HepG2 (cell line): ENCODE data around the gene ZNF680. TPM values are rescaled to one million over a fixed set of nuclear protein-coding genes. Genes with fewer than 3 reads are reported as not detected.

Source experiments
- ATAC-seq: fragments of 200-7000 bp; cut with Tn5 transposase; 3 replicates; pipeline ENCODE4 v1.9.1; 2020; ENCODE audit warnings: mild to moderate bottlenecking, moderate library complexity
- BruUV-seq: library from RNA; stranded (reverse); fragments of 400-500 nt; replicated peaks from 2 replicates; lab custom pipeline; 2021; lab: Mats Ljungman, UMichigan
- CTCF ChIA-PET: fragments of 300-600 bp; formaldehyde crosslinking; extraction: SDS; loops from one replicate; lab custom pipeline; 2021; ENCODE audit warnings: low total read pairs, inconsistent platforms, low intra/inter-chr PET ratio; lab: Yijun Ruan, JAX
- POLR2A ChIA-PET: fragments of 350-600 bp; sonication (Branson Sonifier 250); formaldehyde crosslinking; loops from one replicate; lab custom pipeline; 2020; ENCODE audit warnings: antibody characterized with exemption, inconsistent platforms; lab: Yijun Ruan, JAX
- DNase-seq: peaks from one replicate; pipeline ENCODE4 v3.0.0-alpha.2; 2015; ENCODE audit warnings: low spot score
- FAIRE-seq: peaks from 3 replicates; lab custom pipeline; 2011; peaks lifted over from hg19 to GRCh38; lab: Jason Lieb, UNC
- H2AFZ ChIP-seq: one replicate; pipeline ENCODE4 v1.6.1; 2011; ENCODE audit warnings: low read length, inconsistent platforms
- H3K27ac ChIP-seq: fragments of 300-600 bp; 3 replicates; pipeline ENCODE4 v1.8.0; 2011; ENCODE audit warnings: mixed run types, mild to moderate bottlenecking, mixed read lengths, low read length, inconsistent platforms; ENCODE audit not compliant: insufficient read depth; ENCODE audit errors: extremely low read length
- H3K27me3 ChIP-seq, 2 experiments: fragments of 200-600 bp in 1 of 2; 2 replicates in 1 of 2; 3 replicates in 1 of 2; pipeline versions ENCODE4 v1.6.0 to v1.8.0; 2011; ENCODE audit warnings: low read length in 2 of 2, mild to moderate bottlenecking in 2 of 2, moderate library complexity in 2 of 2, inconsistent platforms in 1 of 2; ENCODE audit not compliant: insufficient read depth in 2 of 2, control insufficient read depth in 1 of 2
- H3K36me3 ChIP-seq, 2 experiments: fragments of 200-600 bp in 1 of 2; replicated peaks in 1 of 2; 2 replicates in 1 of 2; 3 replicates in 1 of 2; pipeline versions ENCODE4 v1.5.1 to v1.8.0; 2011; ENCODE audit warnings: low read length in 2 of 2, inconsistent platforms in 1 of 2; ENCODE audit not compliant: insufficient read depth in 2 of 2, control insufficient read depth in 1 of 2
- H3K4me1 ChIP-seq: 2 replicates; pipeline ENCODE4 v1.5.1; 2012; ENCODE audit warnings: low read length, inconsistent platforms; ENCODE audit not compliant: insufficient read depth
- H3K4me2 ChIP-seq: 2 replicates; pipeline ENCODE4 v1.6.0; 2011; ENCODE audit warnings: low read depth, low read length, inconsistent platforms
- H3K4me3 ChIP-seq, 3 experiments: fragments of 200-600 bp in 1 of 3; sonication (generic), shearing (Covaris generic) in 1 of 3; replicated peaks in 1 of 3; 2 replicates each; pipeline ENCODE4 v1.5.1; 2011 to 2016; ENCODE audit warnings: low read length in 3 of 3, inconsistent platforms in 2 of 3, low read depth in 2 of 3, mild to moderate bottlenecking in 2 of 3, control low read depth in 1 of 3, mixed read lengths in 1 of 3; ENCODE audit not compliant: insufficient read depth in 1 of 3
- H3K79me2 ChIP-seq: one replicate; pipeline ENCODE4 v1.6.1; 2011; ENCODE audit warnings: low read length, inconsistent platforms; ENCODE audit not compliant: insufficient read depth
- H3K9ac ChIP-seq: 2 replicates; pipeline ENCODE4 v1.6.0; 2011; ENCODE audit warnings: mild to moderate bottlenecking, low read depth, low read length, inconsistent platforms; ENCODE audit not compliant: insufficient read depth
- H3K9me3 ChIP-seq: 2 replicates; pipeline ENCODE4 v1.5.1; 2012; ENCODE audit warnings: mild to moderate bottlenecking, low read length
- H4K20me1 ChIP-seq: 2 replicates; pipeline ENCODE4 v1.6.0; 2011; ENCODE audit warnings: inconsistent platforms, mild to moderate bottlenecking, low read length, moderate library complexity; ENCODE audit not compliant: insufficient read depth
- AKAP8 ChIP-seq: sonication (generic); formaldehyde crosslinking; IDR thresholded peaks from 2 replicates; pipeline ENCODE4 v1.5.1; 2020; ENCODE audit warnings: mild to moderate bottlenecking, missing genetic modification reagents
- FOXO1 ChIP-seq: sonication (generic); formaldehyde crosslinking; IDR thresholded peaks from 2 replicates; pipeline ENCODE4 v1.4.0; 2020; ENCODE audit warnings: missing genetic modification reagents
- KDM4B ChIP-seq: sonication (generic); formaldehyde crosslinking; IDR thresholded peaks from 2 replicates; pipeline ENCODE4 v1.4.0; 2020; ENCODE audit warnings: missing genetic modification reagents
- MED13 ChIP-seq: sonication (generic); formaldehyde crosslinking; IDR thresholded peaks from 2 replicates; pipeline ENCODE4 v1.5.0; 2020; ENCODE audit warnings: missing genetic modification reagents
- NFIB ChIP-seq: sonication (generic); formaldehyde crosslinking; IDR thresholded peaks from 2 replicates; pipeline ENCODE4 v1.9.0; 2021; ENCODE audit warnings: missing genetic modification reagents, mild to moderate bottlenecking, borderline replicate concordance
- RNF2 ChIP-seq: fragments of 450-650 bp; conservative IDR thresholded peaks from 2 replicates; pipeline ENCODE4 v1.6.1; 2016; ENCODE audit warnings: low read depth
- SMARCE1 ChIP-seq: fragments of 450-650 bp; IDR thresholded peaks from 2 replicates; pipeline ENCODE4 v1.6.1; 2017; ENCODE audit warnings: borderline replicate concordance
- SP2 ChIP-seq: sonication (generic); formaldehyde crosslinking; IDR thresholded peaks from 2 replicates; pipeline ENCODE4 v1.5.1; 2020; ENCODE audit warnings: mild to moderate bottlenecking, missing genetic modification reagents
- SRY ChIP-seq: sonication (generic); formaldehyde crosslinking; IDR thresholded peaks from 2 replicates; pipeline ENCODE4 v1.8.0; 2022; ENCODE audit warnings: mild to moderate bottlenecking, missing genetic modification reagents
- ZNF724P ChIP-seq: sonication (generic); formaldehyde crosslinking; IDR thresholded peaks from 2 replicates; pipeline ENCODE4 v1.8.0; 2022; ENCODE audit warnings: missing genetic modification reagents, borderline replicate concordance
- ZSCAN9 ChIP-seq: IDR thresholded peaks from 2 replicates; pipeline ENCODE4 v1.6.1; 2016; ENCODE audit warnings: borderline replicate concordance
- WGBS: methylation state at CpG from one replicate; pipeline ENCODE4 v1.1.6; 2017; ENCODE audit warnings: low lambda C conversion rate; 5-methylcytosine and 5-hydroxymethylcytosine counted together
- in situ Hi-C: cut with HindIII; loops from 2 replicates; pipeline ENCODE4 v1.10.0; 2017; ENCODE audit warnings: low pct_unique_long_range_greater_than_20kb; ENCODE audit not compliant: extremely low pct_ligation_motif_present
- intact Hi-C: fragments of 100-400 bp; cut with micrococcal nuclease; formaldehyde crosslinking; loops from one replicate; pipeline ENCODE4 v1.10.0; 2022; ENCODE audit not compliant: unreplicated experiment
- polyA plus RNA-seq, 8 experiments: library from polyadenylated mRNA; depleted of rRNA in 3 of 8; stranded (reverse) in 7 of 8; unstranded in 1 of 8; fragments of >200 nt; fragmentation: Illumina TruSeq in 4 of 8; extraction: Trizol in 4 of 8; gene quantifications; 2 replicates each; pipeline versions ENCODE4 v1.2.1 to v1.2.3, GENCODE V29; 2011 to 2016; ENCODE audit warnings: low read depth in 4 of 8, missing spikeins in 1 of 8, mixed read lengths in 1 of 8; ENCODE audit not compliant: insufficient read depth in 1 of 8
- total RNA-seq, 5 experiments: library from RNA; depleted of rRNA; stranded (reverse); fragments of >200 nt; fragmentation: Illumina TruSeq; extraction: Trizol; gene quantifications; 2 replicates each; pipeline ENCODE4 v1.2.3, GENCODE V29; 2016; ENCODE audit warnings: low read depth in 1 of 5
- TF ChIP-seq, protein P1 (sequence below): sonication (generic); formaldehyde crosslinking; IDR thresholded peaks from 2 replicates; pipeline ENCODE4 v1.8.1; 2023; ENCODE audit warnings: missing genetic modification reagents, inconsistent platforms, borderline replicate concordance
- TF ChIP-seq, protein P2 (sequence below): sonication (generic); formaldehyde crosslinking; IDR thresholded peaks from 2 replicates; pipeline ENCODE4 v1.5.0; 2020; ENCODE audit warnings: missing genetic modification reagents
- TF ChIP-seq, protein P3 (sequence below): sonication (generic); formaldehyde crosslinking; IDR thresholded peaks from 2 replicates; pipeline ENCODE4 v1.4.0; 2020; ENCODE audit warnings: missing genetic modification reagents
- TF ChIP-seq, protein P4 (sequence below): sonication (generic); formaldehyde crosslinking; IDR thresholded peaks from 2 replicates; pipeline ENCODE4 v1.8.1; 2023; ENCODE audit warnings: mild to moderate bottlenecking, missing genetic modification reagents
- TF ChIP-seq, protein P5 (sequence below): sonication (generic); formaldehyde crosslinking; IDR thresholded peaks from 2 replicates; pipeline ENCODE4 v1.5.0; 2020; ENCODE audit warnings: mild to moderate bottlenecking, missing genetic modification reagents
- TF ChIP-seq, protein P6 (sequence below): sonication (generic); formaldehyde crosslinking; IDR thresholded peaks from 2 replicates; pipeline ENCODE4 v1.9.0; 2021; ENCODE audit warnings: missing genetic modification reagents, mild to moderate bottlenecking, borderline replicate concordance

ZNF680 gene
- total and polyA plus RNA-seq, 2 of the 13 experiments (the other 11 are each of a cell fraction or from before 2014, with no cell fraction given), result 2.1 to 12.4 TPM

DNA sequence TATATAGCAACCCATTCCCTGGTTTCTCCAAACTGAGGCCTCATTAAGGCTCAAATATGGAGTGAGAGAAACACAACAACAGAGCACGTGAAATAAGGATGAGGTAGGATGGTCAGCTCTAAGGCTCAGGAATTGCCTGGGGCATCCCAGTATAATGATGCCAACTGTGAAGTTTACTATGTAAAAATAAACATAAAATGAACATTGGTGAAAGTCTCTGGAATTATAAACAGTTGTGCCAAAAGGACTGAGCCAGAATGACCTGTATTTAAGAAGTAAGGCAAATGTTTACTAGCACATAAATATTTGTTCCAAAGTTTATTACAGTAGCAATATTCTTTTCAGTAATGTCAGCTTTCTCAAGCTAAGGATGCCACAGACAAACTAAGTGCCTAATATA, 64.6 kb downstream of the ZNF680 start:
- CTCF ChIA-PET, result no interaction called here
- FAIRE-seq (no peak), ATAC-seq (no peak), DNase-seq (no peak)
- Histone ChIP-seq H3K36me3 (no peaks in the 10 kb centered on the region), H4K20me1 (no peaks in the 10 kb centered on the region), H3K4me3 (no peak overlapping the region), H3K4me1 (no peaks in the 10 kb centered on the region), H3K9me3 (peaks cover 14% of the 10 kb centered on the region; the same call in 1 of the 2 replicates), H3K79me2 (no peaks in the 10 kb centered on the region), H3K9ac (no peak overlapping the region), H2AFZ (no peak overlapping the region), H3K4me2 (no peak overlapping the region), H3K27ac (no peak overlapping the region), H3K27me3 (no peaks in the 10 kb centered on the region)
- intact Hi-C loops, result no loop called here
- in situ Hi-C loops, result no loop called here
- BruUV-seq, result no TSS peak
- POLR2A ChIA-PET, result no interaction called here
- WGBS, result 70% methylated on average over 1 of the region's 1 CpG
- TF ChIP-seq, protein P1, sequence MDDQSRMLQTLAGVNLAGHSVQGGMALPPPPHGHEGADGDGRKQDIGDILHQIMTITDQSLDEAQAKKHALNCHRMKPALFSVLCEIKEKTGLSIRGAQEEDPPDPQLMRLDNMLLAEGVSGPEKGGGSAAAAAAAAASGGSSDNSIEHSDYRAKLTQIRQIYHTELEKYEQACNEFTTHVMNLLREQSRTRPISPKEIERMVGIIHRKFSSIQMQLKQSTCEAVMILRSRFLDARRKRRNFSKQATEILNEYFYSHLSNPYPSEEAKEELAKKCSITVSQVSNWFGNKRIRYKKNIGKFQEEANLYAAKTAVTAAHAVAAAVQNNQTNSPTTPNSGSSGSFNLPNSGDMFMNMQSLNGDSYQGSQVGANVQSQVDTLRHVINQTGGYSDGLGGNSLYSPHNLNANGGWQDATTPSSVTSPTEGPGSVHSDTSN (CRISPR knock-in tag), result no peak
- TF ChIP-seq, protein P2, sequence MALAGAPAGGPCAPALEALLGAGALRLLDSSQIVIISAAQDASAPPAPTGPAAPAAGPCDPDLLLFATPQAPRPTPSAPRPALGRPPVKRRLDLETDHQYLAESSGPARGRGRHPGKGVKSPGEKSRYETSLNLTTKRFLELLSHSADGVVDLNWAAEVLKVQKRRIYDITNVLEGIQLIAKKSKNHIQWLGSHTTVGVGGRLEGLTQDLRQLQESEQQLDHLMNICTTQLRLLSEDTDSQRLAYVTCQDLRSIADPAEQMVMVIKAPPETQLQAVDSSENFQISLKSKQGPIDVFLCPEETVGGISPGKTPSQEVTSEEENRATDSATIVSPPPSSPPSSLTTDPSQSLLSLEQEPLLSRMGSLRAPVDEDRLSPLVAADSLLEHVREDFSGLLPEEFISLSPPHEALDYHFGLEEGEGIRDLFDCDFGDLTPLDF (CRISPR knock-in tag), result no peak
- TF ChIP-seq SP2 (CRISPR knock-in tag) (no peak), SRY (no peak), MED13 (no peak), FOXO1 (CRISPR knock-in tag) (no peak), ZNF724P (no peak), AKAP8 (CRISPR knock-in tag) (no peak), NFIB (CRISPR knock-in tag) (no peak), RNF2 (no peak), KDM4B (CRISPR knock-in tag) (no peak), ZSCAN9 (CRISPR knock-in tag) (no peak), SMARCE1 (no peak)
- TF ChIP-seq, protein P3, sequence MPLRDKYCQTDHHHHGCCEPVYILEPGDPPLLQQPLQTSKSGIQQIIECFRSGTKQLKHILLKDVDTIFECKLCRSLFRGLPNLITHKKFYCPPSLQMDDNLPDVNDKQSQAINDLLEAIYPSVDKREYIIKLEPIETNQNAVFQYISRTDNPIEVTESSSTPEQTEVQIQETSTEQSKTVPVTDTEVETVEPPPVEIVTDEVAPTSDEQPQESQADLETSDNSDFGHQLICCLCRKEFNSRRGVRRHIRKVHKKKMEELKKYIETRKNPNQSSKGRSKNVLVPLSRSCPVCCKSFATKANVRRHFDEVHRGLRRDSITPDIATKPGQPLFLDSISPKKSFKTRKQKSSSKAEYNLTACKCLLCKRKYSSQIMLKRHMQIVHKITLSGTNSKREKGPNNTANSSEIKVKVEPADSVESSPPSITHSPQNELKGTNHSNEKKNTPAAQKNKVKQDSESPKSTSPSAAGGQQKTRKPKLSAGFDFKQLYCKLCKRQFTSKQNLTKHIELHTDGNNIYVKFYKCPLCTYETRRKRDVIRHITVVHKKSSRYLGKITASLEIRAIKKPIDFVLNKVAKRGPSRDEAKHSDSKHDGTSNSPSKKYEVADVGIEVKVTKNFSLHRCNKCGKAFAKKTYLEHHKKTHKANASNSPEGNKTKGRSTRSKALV (CRISPR knock-in tag), result no peak
- TF ChIP-seq, protein P4, sequence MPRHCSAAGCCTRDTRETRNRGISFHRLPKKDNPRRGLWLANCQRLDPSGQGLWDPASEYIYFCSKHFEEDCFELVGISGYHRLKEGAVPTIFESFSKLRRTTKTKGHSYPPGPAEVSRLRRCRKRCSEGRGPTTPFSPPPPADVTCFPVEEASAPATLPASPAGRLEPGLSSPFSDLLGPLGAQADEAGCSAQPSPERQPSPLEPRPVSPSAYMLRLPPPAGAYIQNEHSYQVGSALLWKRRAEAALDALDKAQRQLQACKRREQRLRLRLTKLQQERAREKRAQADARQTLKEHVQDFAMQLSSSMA (CRISPR knock-in tag), result no peak
- TF ChIP-seq, protein P5, sequence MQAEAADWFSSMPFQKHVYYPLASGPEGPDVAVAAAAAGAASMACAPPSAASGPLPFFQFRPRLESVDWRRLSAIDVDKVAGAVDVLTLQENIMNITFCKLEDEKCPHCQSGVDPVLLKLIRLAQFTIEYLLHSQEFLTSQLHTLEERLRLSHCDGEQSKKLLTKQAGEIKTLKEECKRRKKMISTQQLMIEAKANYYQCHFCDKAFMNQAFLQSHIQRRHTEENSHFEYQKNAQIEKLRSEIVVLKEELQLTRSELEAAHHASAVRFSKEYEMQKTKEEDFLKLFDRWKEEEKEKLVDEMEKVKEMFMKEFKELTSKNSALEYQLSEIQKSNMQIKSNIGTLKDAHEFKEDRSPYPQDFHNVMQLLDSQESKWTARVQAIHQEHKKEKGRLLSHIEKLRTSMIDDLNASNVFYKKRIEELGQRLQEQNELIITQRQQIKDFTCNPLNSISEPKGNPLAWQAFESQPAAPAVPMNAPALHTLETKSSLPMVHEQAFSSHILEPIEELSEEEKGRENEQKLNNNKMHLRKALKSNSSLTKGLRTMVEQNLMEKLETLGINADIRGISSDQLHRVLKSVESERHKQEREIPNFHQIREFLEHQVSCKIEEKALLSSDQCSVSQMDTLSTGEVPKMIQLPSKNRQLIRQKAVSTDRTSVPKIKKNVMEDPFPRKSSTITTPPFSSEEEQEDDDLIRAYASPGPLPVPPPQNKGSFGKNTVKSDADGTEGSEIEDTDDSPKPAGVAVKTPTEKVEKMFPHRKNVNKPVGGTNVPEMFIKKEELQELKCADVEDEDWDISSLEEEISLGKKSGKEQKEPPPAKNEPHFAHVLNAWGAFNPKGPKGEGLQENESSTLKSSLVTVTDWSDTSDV, result no peak
- TF ChIP-seq, protein P6, sequence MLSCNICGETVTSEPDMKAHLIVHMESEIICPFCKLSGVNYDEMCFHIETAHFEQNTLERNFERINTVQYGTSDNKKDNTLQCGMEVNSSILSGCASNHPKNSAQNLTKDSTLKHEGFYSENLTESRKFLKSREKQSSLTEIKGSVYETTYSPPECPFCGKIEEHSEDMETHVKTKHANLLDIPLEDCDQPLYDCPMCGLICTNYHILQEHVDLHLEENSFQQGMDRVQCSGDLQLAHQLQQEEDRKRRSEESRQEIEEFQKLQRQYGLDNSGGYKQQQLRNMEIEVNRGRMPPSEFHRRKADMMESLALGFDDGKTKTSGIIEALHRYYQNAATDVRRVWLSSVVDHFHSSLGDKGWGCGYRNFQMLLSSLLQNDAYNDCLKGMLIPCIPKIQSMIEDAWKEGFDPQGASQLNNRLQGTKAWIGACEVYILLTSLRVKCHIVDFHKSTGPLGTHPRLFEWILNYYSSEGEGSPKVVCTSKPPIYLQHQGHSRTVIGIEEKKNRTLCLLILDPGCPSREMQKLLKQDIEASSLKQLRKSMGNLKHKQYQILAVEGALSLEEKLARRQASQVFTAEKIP (CRISPR knock-in tag), result no peak
